HG03571 (cell line): ENCODE results near the gene CXCL3.
"Not testable (repeated sequence)": the region's sequence is repeated elsewhere in the genome, so short reads cannot be mapped to it uniquely, and the experiment has no call there.

ENCODE experiments used
- ATAC-seq: cut with Tn5 transposase; IDR thresholded peaks from one replicate; pipeline ENCODE4 v1.9.1; 2021; ENCODE audit not compliant: unreplicated experiment

Gene CXCL3

DNA sequence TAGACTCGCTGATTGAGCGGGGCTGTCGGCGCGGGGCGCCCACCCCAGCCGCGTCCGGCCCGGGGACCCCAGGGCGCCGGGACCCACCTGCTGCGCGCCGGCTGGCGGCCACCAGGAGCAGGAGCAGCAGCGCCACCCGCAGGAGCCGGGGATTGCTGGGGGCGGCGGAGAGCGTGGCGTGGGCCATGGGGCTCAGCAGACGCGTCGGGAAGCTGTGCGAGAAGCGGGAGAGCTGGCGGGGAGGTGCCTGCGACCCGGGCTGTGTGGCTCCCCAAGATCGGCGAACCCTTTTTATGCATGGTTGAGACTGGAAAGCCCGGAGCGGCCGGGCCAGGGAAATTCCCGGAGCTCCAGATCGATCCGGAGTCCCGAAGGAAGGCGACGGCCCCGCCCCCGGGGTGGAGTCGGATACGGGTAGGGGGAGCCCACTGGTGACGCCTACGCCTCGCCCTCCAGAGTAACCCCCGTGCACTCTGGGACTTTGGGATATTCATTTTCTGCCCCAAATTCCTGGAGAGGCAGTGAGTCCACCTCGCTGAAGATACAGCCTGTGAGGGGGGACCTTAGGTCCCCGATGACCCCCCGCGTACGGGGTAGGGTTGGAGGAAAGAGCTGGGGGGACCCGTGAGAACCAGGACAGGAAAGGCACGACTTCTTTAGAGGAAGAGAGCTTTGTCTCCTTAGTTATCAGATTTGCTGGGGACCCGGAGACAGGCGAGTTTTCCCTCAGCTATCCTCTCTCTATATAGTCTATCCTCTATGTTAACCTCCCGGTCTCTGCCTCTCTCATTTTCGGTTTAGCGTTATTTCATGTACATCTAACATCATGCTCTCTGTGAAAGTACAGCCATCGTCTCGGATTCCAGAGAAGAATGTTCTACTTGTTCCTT is at the start of gene CXCL3:
CXCL3 (minus strand) TSS at position 265 of the 890 bp plus-strand sequence; CDS start at position 187, 78 bp downstream.
- no peak for ATAC-seq

DNA sequence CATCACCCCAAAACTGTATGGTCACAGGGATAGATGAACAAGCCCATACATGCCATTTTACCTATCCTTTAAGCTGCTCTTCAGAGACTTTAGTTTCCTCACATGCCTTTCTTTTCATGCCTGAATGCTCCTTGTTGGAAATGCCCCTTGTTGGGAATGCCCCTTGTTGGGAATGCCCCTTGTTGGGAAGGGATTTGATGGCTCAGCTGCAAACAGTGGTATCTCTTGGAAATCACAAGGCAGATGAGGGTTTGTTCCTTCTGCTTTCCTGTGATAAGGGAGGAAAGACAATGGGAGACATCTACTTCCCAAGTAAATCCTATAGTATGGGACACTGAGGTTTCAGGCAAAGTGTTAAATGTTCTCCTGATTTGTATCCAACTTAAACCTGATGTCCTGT is 49.0 kb upstream of the CXCL3 start:
- no peak for ATAC-seq

- ATAC-seq = no peak
Observed at GRCh38 chr4:74085669-74086068, 47.2 kb upstream of the CXCL3 start.

- no peak for ATAC-seq
Observed at GRCh38 chr4:74084984-74085383, 46.5 kb upstream of the CXCL3 start.

DNA sequence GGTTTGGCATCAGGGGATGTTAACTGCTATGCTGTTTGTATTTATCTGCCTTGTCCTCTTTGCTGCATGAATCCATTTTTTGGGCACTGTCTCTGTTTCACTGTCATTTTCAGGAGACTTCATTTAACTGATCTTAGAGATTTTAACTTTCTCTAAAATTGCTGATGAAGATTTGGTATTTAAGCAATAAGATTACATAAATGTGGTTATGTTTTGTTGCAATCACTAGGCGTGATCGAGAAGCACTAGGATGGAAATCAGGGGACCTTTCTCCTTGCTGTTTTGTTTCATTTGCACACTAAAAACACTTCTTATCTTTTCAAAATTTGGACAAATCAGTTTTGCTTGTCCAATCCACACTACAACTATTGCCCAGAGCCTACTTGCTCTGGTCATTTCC is 45.1 kb upstream of the CXCL3 start:
- no peak for ATAC-seq

DNA sequence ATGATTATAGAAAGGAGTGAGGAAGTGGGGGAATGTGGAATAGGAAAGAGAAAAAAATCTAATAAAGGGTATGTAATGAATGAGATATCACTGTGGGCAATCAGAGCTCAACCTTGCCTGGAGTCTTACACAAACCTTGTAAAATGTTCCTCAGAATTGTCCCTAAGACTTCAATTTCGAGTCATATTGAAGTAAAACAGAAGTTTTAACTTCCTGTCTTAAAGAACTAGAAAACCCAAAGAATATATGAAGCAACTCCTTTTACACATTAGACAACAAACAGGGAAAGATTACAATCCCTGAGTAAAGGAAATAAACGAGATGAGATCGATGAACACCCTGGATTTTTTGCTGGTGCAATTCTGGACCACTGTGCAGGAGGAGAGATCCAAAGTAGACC is 42.5 kb upstream of the CXCL3 start:
- no peak for ATAC-seq

DNA sequence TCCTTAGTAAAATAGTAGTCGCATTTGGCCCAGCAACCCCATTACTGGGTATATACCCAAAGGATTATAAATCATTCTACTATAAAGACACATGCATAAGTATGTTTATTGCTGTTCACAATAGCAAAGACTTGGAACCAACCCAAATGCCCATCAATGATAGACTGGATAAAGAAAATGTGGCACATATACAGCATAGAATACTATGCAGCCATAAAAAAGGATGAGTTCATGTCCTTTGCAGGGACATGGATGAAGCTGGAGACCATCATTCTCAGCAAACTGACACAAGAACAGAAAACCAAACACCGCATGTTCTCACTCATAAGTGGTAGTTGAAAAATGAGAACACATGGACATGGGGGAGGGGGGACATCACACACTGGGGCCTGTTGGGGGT is 41.9 kb upstream of the CXCL3 start:
- not testable (repeated sequence) for ATAC-seq

DNA sequence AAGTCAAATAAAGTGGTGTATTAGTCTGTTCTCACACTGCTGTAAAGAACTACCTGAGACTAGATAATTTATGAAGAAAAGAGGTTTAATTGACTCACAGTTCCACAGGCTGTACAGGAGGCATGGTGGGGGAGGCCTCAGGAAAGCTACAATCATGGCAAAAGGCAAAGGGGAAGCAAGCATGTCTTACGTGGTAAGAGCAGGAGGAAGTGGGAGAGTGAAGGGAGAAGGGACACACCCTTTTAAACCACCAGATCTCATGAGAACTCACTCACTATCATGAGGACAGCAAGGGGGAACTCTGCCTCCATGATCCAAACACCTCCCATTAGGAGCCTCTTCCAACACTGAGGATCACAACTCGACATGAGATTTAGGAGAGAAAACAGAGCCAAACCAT is 40.5 kb upstream of the CXCL3 start:
- ATAC-seq = not testable (repeated sequence)

DNA sequence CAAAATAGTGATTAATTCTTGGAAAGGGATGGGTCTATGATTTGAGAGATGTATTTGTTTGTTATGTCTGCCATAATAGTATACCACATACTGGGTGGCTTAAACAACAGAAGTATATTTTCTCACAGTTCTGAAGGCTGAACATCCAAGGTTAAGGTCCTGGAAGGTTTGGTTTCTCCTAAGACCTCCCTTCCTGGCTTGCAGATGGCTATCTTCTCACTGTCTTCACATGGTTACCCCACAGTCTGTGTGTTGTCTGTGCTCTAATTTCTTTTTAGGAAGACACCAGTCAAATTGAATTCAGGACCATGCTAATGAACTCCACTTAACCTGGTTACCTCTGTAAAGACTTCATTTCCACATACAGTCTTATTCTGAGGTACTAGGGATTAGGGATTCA is 34.9 kb upstream of the CXCL3 start:
- no peak for ATAC-seq

DNA sequence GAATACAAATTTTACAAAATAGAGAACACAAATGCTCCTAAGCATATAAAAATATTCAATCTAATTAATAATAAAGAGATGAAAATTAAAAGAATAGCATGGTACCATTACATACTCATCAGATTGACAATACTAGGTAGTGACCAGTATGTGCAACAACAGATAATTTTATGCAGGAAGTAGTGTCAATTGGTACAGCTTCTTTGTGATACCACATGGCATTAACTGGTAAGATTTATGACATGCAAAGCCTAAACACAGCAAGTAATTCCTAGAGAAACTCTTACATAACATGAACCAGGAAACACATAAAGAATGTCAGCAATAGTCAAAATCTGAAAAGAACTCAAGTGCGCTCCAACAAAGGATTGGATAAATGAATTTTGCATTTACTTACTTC is 34.2 kb upstream of the CXCL3 start:
- ATAC-seq = no peak

- no peak for ATAC-seq
Observed at GRCh38 chr4:74067586-74067985, 29.1 kb upstream of the CXCL3 start.

- no peak for ATAC-seq
Observed at GRCh38 chr4:74066232-74066631, 27.7 kb upstream of the CXCL3 start.

- no peak for ATAC-seq
Observed at GRCh38 chr4:74065115-74065642, 26.7 kb upstream of the CXCL3 start.

DNA sequence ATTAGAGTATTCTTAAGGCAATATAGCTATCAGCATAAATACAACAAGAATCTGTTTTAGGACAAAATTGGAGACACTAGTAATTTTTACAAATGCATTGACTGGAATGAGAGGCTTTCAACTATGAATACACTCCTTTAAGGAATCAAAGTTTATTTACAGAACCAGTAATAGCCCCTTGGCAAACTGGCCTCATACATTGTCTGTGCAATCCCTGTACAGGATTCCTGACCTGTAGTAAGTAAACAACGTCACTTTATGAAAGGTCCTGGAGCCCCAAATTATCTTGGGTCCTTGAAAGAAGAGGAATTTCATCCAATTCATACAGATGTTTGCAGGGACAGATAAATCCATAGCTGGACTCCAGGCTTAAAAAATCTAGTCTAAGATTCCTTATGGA is 25.4 kb upstream of the CXCL3 start:
- no peak for ATAC-seq

DNA sequence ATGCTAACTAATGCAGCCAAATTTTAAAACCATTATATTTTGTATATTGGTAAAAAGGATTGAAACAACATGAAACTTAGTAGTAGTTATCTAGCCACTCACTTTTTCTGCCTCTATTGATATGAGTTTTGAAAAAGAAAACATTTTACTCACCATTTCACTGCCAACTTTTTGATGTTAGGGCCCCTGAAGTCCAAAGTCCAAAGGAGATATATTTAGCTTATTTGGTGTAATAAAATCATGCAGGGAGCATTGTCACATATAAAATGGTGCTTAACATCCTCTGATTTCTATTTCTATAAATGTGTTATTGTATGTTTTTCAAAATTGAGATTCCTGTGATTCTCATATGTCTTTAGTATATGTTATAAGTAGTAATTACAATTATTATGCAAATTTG is 24.5 kb upstream of the CXCL3 start:
- ATAC-seq = no peak

DNA sequence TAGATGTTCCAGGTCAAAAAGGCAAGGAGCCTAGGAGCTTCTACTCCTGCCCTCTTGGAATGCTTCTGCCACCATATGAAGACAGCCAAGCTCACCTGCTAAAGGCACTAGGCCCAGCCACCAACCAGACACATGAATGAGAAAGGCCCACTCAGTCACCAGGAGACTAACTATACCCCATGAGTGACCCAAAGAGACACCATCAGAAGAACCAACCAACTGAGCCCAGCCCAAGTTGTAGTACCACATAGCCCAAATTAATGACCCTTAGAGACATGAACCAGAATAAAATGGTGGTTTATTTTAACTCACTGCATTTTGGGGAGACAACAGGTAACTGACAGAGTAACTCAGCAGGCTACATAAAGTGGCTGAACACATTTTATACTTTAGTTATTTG is 22.9 kb upstream of the CXCL3 start:
- ATAC-seq = no peak

DNA sequence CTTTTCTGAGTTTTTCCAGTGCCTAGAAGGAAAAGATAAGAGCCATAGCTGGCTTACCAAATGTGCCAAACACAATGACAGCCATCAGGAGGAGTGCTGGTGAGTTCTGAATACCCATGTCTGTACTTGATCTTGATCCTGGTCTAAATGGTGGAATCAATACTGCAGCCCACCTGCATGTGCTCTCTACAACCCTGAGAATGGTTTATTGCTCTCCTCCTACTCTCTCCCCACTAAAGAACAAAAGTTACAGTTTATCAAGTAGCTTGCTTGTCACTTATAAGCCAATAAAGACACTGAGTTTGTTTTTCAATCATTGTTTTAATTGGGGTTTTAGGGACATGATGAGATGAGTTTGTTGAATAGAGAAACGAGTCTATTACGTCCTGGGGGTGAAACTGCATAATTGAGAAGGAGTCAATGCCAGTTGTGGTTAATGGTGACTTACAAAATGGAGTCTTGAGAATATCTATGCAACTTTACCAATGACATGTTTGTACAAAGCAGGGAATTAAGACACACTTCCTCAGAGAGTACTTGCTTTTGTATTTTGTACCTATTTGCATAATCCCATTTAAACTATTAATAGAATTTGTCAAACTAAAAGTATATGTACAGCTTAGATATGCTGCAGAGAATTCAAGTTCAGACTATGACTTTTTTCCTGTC is 20.8 kb upstream of the CXCL3 start:
- ATAC-seq = no peak

- no peak for ATAC-seq
Observed at GRCh38 chr4:74058048-74058651, 19.7 kb upstream of the CXCL3 start.

DNA sequence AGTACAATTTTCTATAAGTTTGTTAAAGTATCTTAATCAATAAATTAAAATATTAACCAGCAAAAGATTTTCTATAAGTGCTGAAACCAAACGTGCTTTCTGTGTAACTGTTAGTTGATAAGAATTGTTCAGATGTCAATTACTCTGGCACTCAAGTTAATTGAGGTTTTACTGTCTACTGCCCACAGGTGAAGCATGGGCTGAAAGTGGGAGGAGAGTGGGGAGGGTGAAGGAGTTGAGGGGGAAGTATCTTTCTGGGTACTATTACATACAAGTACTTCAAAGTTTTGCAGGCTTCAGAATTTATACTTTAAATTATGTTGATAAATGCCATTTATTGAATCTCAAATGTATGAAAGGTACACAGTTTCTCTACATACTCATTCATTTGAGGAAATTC is 19.1 kb upstream of the CXCL3 start:
- ATAC-seq = no peak

DNA sequence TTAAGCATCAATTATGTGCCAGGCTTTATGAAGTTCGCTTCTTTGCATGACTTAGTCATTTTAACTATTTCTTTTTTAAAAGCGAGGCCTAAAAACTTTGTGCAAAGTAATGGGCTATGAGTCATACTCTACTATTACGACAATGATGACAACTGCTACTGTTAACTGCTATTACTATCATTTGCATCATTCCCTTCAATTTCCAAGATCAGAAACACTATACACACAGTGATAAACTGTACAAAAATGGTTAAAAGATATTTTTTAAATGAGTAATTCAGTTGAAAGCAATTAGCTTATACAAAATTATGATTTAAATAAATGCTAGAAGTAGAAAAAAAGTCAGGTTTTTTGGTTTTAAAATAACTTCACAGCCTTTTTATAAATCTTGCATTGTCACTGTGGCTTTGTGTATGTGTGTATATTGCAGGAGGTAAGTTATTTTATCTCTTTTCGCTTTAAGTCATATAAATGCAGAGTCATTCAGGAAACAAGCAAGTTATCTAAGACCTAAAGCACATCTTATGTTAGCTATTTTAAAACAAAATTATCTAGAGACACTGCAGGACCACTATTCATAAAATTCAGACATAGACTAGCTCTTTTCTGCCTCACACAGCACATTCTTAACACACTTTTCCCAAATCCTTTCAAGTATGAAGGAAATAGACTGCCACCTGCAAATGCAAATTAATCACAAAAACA is 18.5 kb upstream of the CXCL3 start:
- no peak for ATAC-seq
